Measurements from ENCODE around the gene LRRC4C.
A peak's percentile ranks its signal among the peaks of the same experiment; 100 is the strongest.
"Not testable (repeated sequence)": the region's sequence is repeated elsewhere in the genome, so short reads cannot be mapped to it uniquely, and the experiment has no call there.

Gene LRRC4C

GRCh38 chr11:40619654-40620053 is 839.8 kb downstream of the LRRC4C start:
- no peak for DNase-seq

GRCh38 chr11:40606800-40607199 is 852.7 kb downstream of the LRRC4C start:
- no peak for DNase-seq

- no peak for DNase-seq
Measured at GRCh38 chr11:40602866-40603552, 856.4 kb downstream of the LRRC4C start.

- DNase-seq = no peak
Measured at GRCh38 chr11:40597546-40598113, 861.8 kb downstream of the LRRC4C start.

GRCh38 chr11:40573254-40573891 is 886.1 kb downstream of the LRRC4C start:
- DNase-seq = no peak

GRCh38 chr11:40569947-40570531 is 889.4 kb downstream of the LRRC4C start:
- no peak for DNase-seq

- no peak for DNase-seq
Measured at GRCh38 chr11:40567392-40567791, 892.1 kb downstream of the LRRC4C start.

- DNase-seq = peak; percentile 50
Measured at GRCh38 chr11:40544162-40544561, 915.3 kb downstream of the LRRC4C start.

- DNase-seq = no peak
Measured at GRCh38 chr11:40542821-40543220, 916.6 kb downstream of the LRRC4C start.

GRCh38 chr11:40537734-40538133 is 921.7 kb downstream of the LRRC4C start:
- DNase-seq = no peak

GRCh38 chr11:40522080-40522479 is 937.4 kb downstream of the LRRC4C start:
- DNase-seq = not testable (repeated sequence)

- no peak for DNase-seq
Measured at GRCh38 chr11:40517122-40517521, 942.3 kb downstream of the LRRC4C start.

GRCh38 chr11:40514124-40514523 is 945.3 kb downstream of the LRRC4C start:
- peak; percentile 3 for DNase-seq

- DNase-seq = peak; percentile 7
Measured at GRCh38 chr11:40513281-40513680, 946.2 kb downstream of the LRRC4C start.

- DNase-seq = peak; percentile 5
Measured at GRCh38 chr11:40508303-40508702, 951.1 kb downstream of the LRRC4C start.

- DNase-seq = no peak
Measured at GRCh38 chr11:40506226-40506625, 953.2 kb downstream of the LRRC4C start.

GRCh38 chr11:40491341-40491740 is 968.1 kb downstream of the LRRC4C start:
- peak; percentile 3 for DNase-seq

- no peak for DNase-seq
Measured at GRCh38 chr11:40467771-40468170, 991.7 kb downstream of the LRRC4C start.

- no peak for DNase-seq
Measured at GRCh38 chr11:40445391-40445790, 1014.1 kb downstream of the LRRC4C start.

- DNase-seq = no peak
Measured at GRCh38 chr11:40444151-40444550, 1015.3 kb downstream of the LRRC4C start.

- DNase-seq = no peak
Measured at GRCh38 chr11:40435344-40435743, 1024.1 kb downstream of the LRRC4C start.

GRCh38 chr11:40434926-40435325 is 1024.5 kb downstream of the LRRC4C start:
- no peak for DNase-seq

- no peak for DNase-seq
Measured at GRCh38 chr11:40432358-40432757, 1027.1 kb downstream of the LRRC4C start.

GRCh38 chr11:40425168-40425567 is 1034.3 kb downstream of the LRRC4C start:
- peak; percentile 23 for DNase-seq

Data from RPMI8226 (cell line).